Lung (tissue), 12 donors: ENCODE data around the gene CLIC4. TPM values are rescaled to one million over a fixed set of nuclear protein-coding genes. Genes with fewer than 3 reads are reported as not detected.

ENCODE experiments used
- ATAC-seq: fragments of 200-7000 bp; cut with Tn5 transposase; one replicate; pipeline ENCODE4 v1.9.1; 2020; ENCODE audit warnings: moderate number of reproducible peaks; ENCODE audit not compliant: insufficient read depth, low FRiP score
- DNase-seq, 3 donors: peaks; one replicate each; pipeline ENCODE4 v3.0.0-alpha.2; 2013 to 2017
- H3K27ac ChIP-seq, 2 donors: one replicate each; pipeline ENCODE4 v1.5.1; 2013; ENCODE audit warnings: mild to moderate bottlenecking in 2 of 2, moderate library complexity in 2 of 2, control low read depth in 1 of 2, inconsistent platforms in 1 of 2, low read depth in 1 of 2, low read length in 1 of 2
- H3K27me3 ChIP-seq, 3 donors: one replicate each; pipeline ENCODE4 v1.5.1; 2013; ENCODE audit warnings: low read length in 2 of 3; ENCODE audit not compliant: control insufficient read depth in 3 of 3, insufficient read depth in 3 of 3
- H3K36me3 ChIP-seq, 4 donors: one replicate each; pipeline ENCODE4 v1.5.1; 2013; ENCODE audit warnings: low read length in 4 of 4, mild to moderate bottlenecking in 1 of 4, moderate library complexity in 1 of 4; ENCODE audit not compliant: control insufficient read depth in 4 of 4, insufficient read depth in 4 of 4
- H3K4me1 ChIP-seq, 5 donors: one replicate each; pipeline ENCODE4 v1.5.1; 2013; ENCODE audit warnings: low read length in 5 of 5, mild to moderate bottlenecking in 2 of 5, moderate library complexity in 1 of 5; ENCODE audit not compliant: control insufficient read depth in 5 of 5, insufficient read depth in 5 of 5
- H3K4me3 ChIP-seq: one replicate; pipeline ENCODE4 v1.5.1; 2013; ENCODE audit warnings: mild to moderate bottlenecking, control low read depth, moderate library complexity
- H3K9ac ChIP-seq, 2 donors: one replicate each; pipeline ENCODE4 v1.5.1; 2013; ENCODE audit warnings: low read length in 2 of 2, control low read depth in 1 of 2; ENCODE audit not compliant: insufficient read depth in 1 of 2
- H3K9me3 ChIP-seq, 4 donors: one replicate each; pipeline ENCODE4 v1.5.1; 2013; ENCODE audit warnings: low read length in 3 of 4, mild to moderate bottlenecking in 1 of 4, moderate library complexity in 1 of 4; ENCODE audit not compliant: control insufficient read depth in 4 of 4, insufficient read depth in 3 of 4
- CTCF ChIP-seq: IDR thresholded peaks from 2 replicates; pipeline ENCODE4 v1.5.1; 2012; ENCODE audit warnings: mild to moderate bottlenecking; ENCODE audit errors: control extremely low read depth, extremely low read depth
- WGBS, 2 donors: extraction: QIAGEN DNeasy Blood & Tissue Kit; methylation state at CpG; one replicate each; pipeline ENCODE4 v1.1.7; 2013; 5-methylcytosine and 5-hydroxymethylcytosine counted together
- polyA plus RNA-seq, 2 donors: library from polyadenylated mRNA; stranded (reverse); fragments of 200-250 nt; gene quantifications; one replicate each; pipeline ENCODE4 v1.2.1, GENCODE V29; 2013
- total RNA-seq, 2 donors: library from RNA; depleted of rRNA in 1 of 2; stranded (reverse); fragments of >200 nt in 1 of 2; gene quantifications; one replicate each; pipeline ENCODE4 v1.2.1, GENCODE V29; 2014 to 2021
- donor health status: control.
- donor health status: control.
- donor health status: Bipolar disorder and iron deficiency.
- donor health status: healthy.
- donor health status: DM: yes; HTN: yes; CAD: no.

CLIC4 gene
- total and polyA plus RNA-seq, 4 donors, result 52.0 to 236 (median 166) TPM

DNA sequence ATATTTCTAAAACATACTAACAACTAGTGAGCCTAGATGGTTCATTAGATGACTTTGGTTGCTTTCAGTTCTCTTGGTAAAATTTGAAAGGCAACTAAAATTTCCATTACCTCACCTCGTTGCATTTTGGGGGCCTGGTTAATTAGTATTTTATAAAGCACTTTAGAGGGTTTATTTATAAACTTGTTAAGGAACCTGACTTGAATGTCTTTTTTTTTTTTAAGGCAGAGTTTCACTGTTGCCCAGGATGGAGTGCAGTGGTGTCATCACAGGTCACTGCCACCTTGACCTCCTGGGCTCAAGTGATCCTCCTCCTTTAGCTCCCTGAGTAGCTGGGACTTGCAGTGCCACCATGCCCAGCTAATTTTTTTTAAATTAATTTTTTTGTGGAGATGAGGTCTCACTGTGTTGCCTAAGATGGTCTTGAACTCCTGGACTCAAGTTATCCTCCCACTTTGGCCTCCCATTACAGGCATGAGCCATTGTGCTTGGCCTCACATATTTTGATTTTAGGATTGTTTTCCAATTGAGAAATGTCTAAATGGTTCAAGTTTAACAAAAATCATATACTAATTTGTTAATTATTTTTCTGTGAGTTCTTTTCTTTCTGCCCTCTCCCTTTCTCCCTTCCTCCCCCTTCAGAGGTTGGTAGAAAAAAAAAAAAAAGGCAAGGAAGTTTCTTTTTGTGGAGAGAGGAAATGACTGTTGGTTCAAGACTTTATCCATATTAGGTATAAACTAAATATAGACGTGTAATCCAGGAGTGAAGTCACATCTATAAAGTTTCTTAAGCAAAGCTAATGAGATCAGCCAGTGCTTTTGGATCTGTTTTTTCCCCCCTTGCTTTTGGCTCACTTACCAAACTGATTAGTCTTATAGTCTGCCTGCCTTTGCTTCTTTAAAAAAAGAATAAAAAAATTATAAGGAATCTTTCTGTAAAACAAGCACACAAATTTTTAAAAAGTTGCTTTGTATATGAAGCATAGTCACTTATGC lies 24.7 kb downstream of the CLIC4 start:
- ATAC-seq, result no peak
- H3K9ac ChIP-seq, result peak overlapping the region in 1 of 2 donors; percentile 49
- H3K27me3 ChIP-seq, result no peaks in the 10 kb centered on the region
- 18 to 26% methylated on average over 2 of the region's 2 CpGs for WGBS, 2 donors
- H3K36me3 ChIP-seq, result peaks cover 0 to 4% (median 0%) of the 10 kb centered on the region in 4 donors
- H3K4me1 ChIP-seq, result peaks cover 4 to 24% (median 12%) of the 10 kb centered on the region in 5 donors
- no peak overlapping the region for H3K4me3 ChIP-seq
- H3K9me3 ChIP-seq, result no peaks in the 10 kb centered on the region
- no peak for TF ChIP-seq CTCF
- DNase-seq, result peak in 2 of 3 donors; percentile 70 to 81
- peak overlapping the region; percentile 70 to 96 for H3K27ac ChIP-seq

GRCh38 chr1:24770881-24771280 lies 25.6 kb downstream of the CLIC4 start:
- WGBS, 2 donors, result 46 to 73% methylated on average over 5 of the region's 5 CpGs
- Histone ChIP-seq H3K27ac (peak overlapping the region in 1 of 2 donors; percentile 64), H3K9me3 (no peaks in the 10 kb centered on the region), H3K4me3 (no peak overlapping the region), H3K27me3 (no peaks in the 10 kb centered on the region), H3K36me3 (peaks cover 0 to 4% (median 0%) of the 10 kb centered on the region in 4 donors), H3K4me1 (peaks cover 4 to 24% (median 12%) of the 10 kb centered on the region in 5 donors), H3K9ac (peak overlapping the region in 1 of 2 donors; percentile 60)
- ATAC-seq (no peak), DNase-seq (peak in 2 of 3 donors; percentile 38 to 51)
- no peak for TF ChIP-seq CTCF

GRCh38 chr1:24771574-24771973 lies 26.3 kb downstream of the CLIC4 start:
- Histone ChIP-seq H3K9ac (no peak overlapping the region), H3K36me3 (peaks cover 0 to 4% (median 0%) of the 10 kb centered on the region in 4 donors), H3K27ac (no peak overlapping the region), H3K9me3 (no peaks in the 10 kb centered on the region), H3K4me1 (peaks cover 4 to 24% (median 12%) of the 10 kb centered on the region in 5 donors), H3K27me3 (no peaks in the 10 kb centered on the region), H3K4me3 (no peak overlapping the region)
- DNase-seq (no peak), ATAC-seq (no peak)
- TF ChIP-seq CTCF, result no peak
